ENCODE data around the gene TMSB10. TPM values are rescaled to one million over a fixed set of nuclear protein-coding genes. Genes with fewer than 3 reads are reported as not detected.

TMSB10 gene
- total RNA-seq, 1 experiment from 2014 or later = 2,488 TPM

- BruUV-seq (replicated peaks) = no TSS peak
- TF ChIP-seq CTCF (conservative IDR thresholded peaks at IDR 0.05; ENCODE audit: low read depth, low read length) (no peak), EZH2 (IDR thresholded peaks at IDR 0.05; ENCODE audit: borderline replicate concordance, low read depth, low read length, poor library complexity, severe bottlenecking) (no peak)
- H3K4me3 ChIP-seq (ENCODE audit: low read depth, low read length, poor library complexity, severe bottlenecking) = no peak overlapping the region
- H3K36me3 ChIP-seq (ENCODE audit: insufficient read depth, low read length, poor library complexity, severe bottlenecking) = no peaks in the 10 kb centered on the region
- ChIA-PET POLR2A (ENCODE audit: low non-redundant PET) (no interaction called here), CTCF (interaction anchor here (0.6 kb wide), 1 partner anchor 22 kb away, joined by 3 read pairs; no protein-coding TSS in a partner anchor)
- no peak overlapping the region for H3K27ac ChIP-seq (ENCODE audit: low read depth, low read length, poor library complexity, severe bottlenecking)
- no peak for DNase-seq (ENCODE audit: low spot score)
- H3K9me3 ChIP-seq (ENCODE audit: low read depth, low read length, poor library complexity, severe bottlenecking) = no peaks in the 10 kb centered on the region
- no peaks in the 10 kb centered on the region for H3K27me3 ChIP-seq (replicated peaks; ENCODE audit: insufficient read depth, low read depth, low read length, poor library complexity)
- intact Hi-C loops (cut with micrococcal nuclease; ENCODE audit: unreplicated experiment) = no loop called here
- H3K4me1 ChIP-seq (ENCODE audit: insufficient read depth, low read length, poor library complexity, severe bottlenecking) = peaks cover 4% of the 10 kb centered on the region
Observed at GRCh38 chr2:84931384-84931821, 25.9 kb downstream of the TMSB10 start.

- H3K9me3 ChIP-seq (ENCODE audit: low read depth, low read length, poor library complexity, severe bottlenecking) = no peaks in the 10 kb centered on the region
- DNase-seq (ENCODE audit: low spot score) = no peak
- ChIA-PET CTCF (no interaction called here), POLR2A (ENCODE audit: low non-redundant PET) (no interaction called here)
- intact Hi-C loops (cut with micrococcal nuclease; ENCODE audit: unreplicated experiment) = no loop called here
- no peaks in the 10 kb centered on the region for H3K36me3 ChIP-seq (ENCODE audit: insufficient read depth, low read length, poor library complexity, severe bottlenecking)
- H3K27me3 ChIP-seq (replicated peaks; ENCODE audit: insufficient read depth, low read depth, low read length, poor library complexity) = no peaks in the 10 kb centered on the region
- H3K4me1 ChIP-seq (ENCODE audit: insufficient read depth, low read length, poor library complexity, severe bottlenecking) = no peaks in the 10 kb centered on the region
- H3K27ac ChIP-seq (ENCODE audit: low read depth, low read length, poor library complexity, severe bottlenecking) = no peak overlapping the region
- no peak overlapping the region for H3K4me3 ChIP-seq (ENCODE audit: low read depth, low read length, poor library complexity, severe bottlenecking)
- BruUV-seq (replicated peaks) = no TSS peak
- TF ChIP-seq EZH2 (IDR thresholded peaks at IDR 0.05; ENCODE audit: borderline replicate concordance, low read depth, low read length, poor library complexity, severe bottlenecking) (no peak), CTCF (conservative IDR thresholded peaks at IDR 0.05; ENCODE audit: low read depth, low read length) (no peak)
Observed at GRCh38 chr2:84938194-84938879, 32.9 kb downstream of the TMSB10 start.

GRCh38 chr2:84939426-84940087 lies 34.1 kb downstream of the TMSB10 start:
- Histone ChIP-seq H3K4me1 (ENCODE audit: insufficient read depth, low read length, poor library complexity, severe bottlenecking) (no peaks in the 10 kb centered on the region), H3K27me3 (replicated peaks; ENCODE audit: insufficient read depth, low read depth, low read length, poor library complexity) (no peaks in the 10 kb centered on the region), H3K27ac (ENCODE audit: low read depth, low read length, poor library complexity, severe bottlenecking) (no peak overlapping the region), H3K36me3 (ENCODE audit: insufficient read depth, low read length, poor library complexity, severe bottlenecking) (no peaks in the 10 kb centered on the region), H3K4me3 (ENCODE audit: low read depth, low read length, poor library complexity, severe bottlenecking) (no peak overlapping the region), H3K9me3 (ENCODE audit: low read depth, low read length, poor library complexity, severe bottlenecking) (no peaks in the 10 kb centered on the region)
- intact Hi-C loops (cut with micrococcal nuclease; ENCODE audit: unreplicated experiment) = no loop called here
- no TSS peak for BruUV-seq (replicated peaks)
- ChIA-PET CTCF (no interaction called here), POLR2A (ENCODE audit: low non-redundant PET) (no interaction called here)
- no peak for DNase-seq (ENCODE audit: low spot score)
- TF ChIP-seq CTCF (conservative IDR thresholded peaks at IDR 0.05; ENCODE audit: low read depth, low read length) = no peak
- TF ChIP-seq EZH2 (IDR thresholded peaks at IDR 0.05; ENCODE audit: borderline replicate concordance, low read depth, low read length, poor library complexity, severe bottlenecking) = no peak

Measured in A673 (cell line).